ENCODE results near the gene PCBP3. TPM values are rescaled to one million over a fixed set of nuclear protein-coding genes. Genes with fewer than 3 reads are reported as not detected.
"Not testable (repeated sequence)": the region's sequence is repeated elsewhere in the genome, so short reads cannot be mapped to it uniquely, and the experiment has no call there.

The PCBP3 gene
- polyA plus RNA-seq, 1 donor from 2014 or later = 1.4 TPM

GRCh38 chr21:45709696-45710268 is 66.3 kb downstream of the PCBP3 start:
- no peaks in the 10 kb centered on the region for H3K36me3 Mint-ChIP-seq
- no peak overlapping the region for H3K27ac Mint-ChIP-seq
- H3K4me1 Mint-ChIP-seq = peaks cover 0 to 2% (median 0%) of the 10 kb centered on the region in 3 donors
- peaks cover 3 to 19% (median 4%) of the 10 kb centered on the region in 3 donors for H3K9me3 Mint-ChIP-seq
- H3K27me3 Mint-ChIP-seq = no peaks in the 10 kb centered on the region
- no peak overlapping the region for H3K4me3 Mint-ChIP-seq

- H3K4me1 Mint-ChIP-seq, H3K36me3 Mint-ChIP-seq, H3K27ac Mint-ChIP-seq, H3K27me3 Mint-ChIP-seq, H3K4me3 Mint-ChIP-seq: not testable (repeated sequence)
- H3K9me3 Mint-ChIP-seq = peaks cover 3 to 19% (median 4%) of the 10 kb centered on the region in 3 donors
These were observed 66.8 kb downstream of the PCBP3 start for GRCh38 chr21:45710306-45710705.

- Mint-ChIP-seq H3K4me1 (peaks cover 0 to under 1% (median 0%) of the 10 kb centered on the region in 3 donors), H3K4me3 (no peak overlapping the region), H3K27me3 (no peaks in the 10 kb centered on the region), H3K27ac (no peak overlapping the region), H3K36me3 (no peaks in the 10 kb centered on the region), H3K9me3 (peaks cover 4 to 19% (median 4%) of the 10 kb centered on the region in 3 donors)
These were observed 70.1 kb downstream of the PCBP3 start for GRCh38 chr21:45713613-45714012.

GRCh38 chr21:45715441-45715840 is 71.9 kb downstream of the PCBP3 start:
- Mint-ChIP-seq H3K4me1 (peaks cover 0 to 6% (median 1%) of the 10 kb centered on the region in 3 donors), H3K36me3 (no peaks in the 10 kb centered on the region), H3K9me3 (peaks cover 4 to 18% (median 4%) of the 10 kb centered on the region in 3 donors), H3K27me3 (peaks cover 5% of the 10 kb centered on the region), H3K4me3 (no peak overlapping the region), H3K27ac (no peak overlapping the region)

GRCh38 chr21:45718413-45718812 is 74.9 kb downstream of the PCBP3 start:
- H3K4me1 Mint-ChIP-seq = peaks cover 0 to 6% (median 1%) of the 10 kb centered on the region in 3 donors
- H3K4me3 Mint-ChIP-seq = no peak overlapping the region
- H3K36me3 Mint-ChIP-seq = no peaks in the 10 kb centered on the region
- H3K27ac Mint-ChIP-seq = no peak overlapping the region
- peaks cover under 1 to 3% (median 2%) of the 10 kb centered on the region in 3 donors for H3K9me3 Mint-ChIP-seq
- peaks cover 5% of the 10 kb centered on the region for H3K27me3 Mint-ChIP-seq

- peaks cover 5% of the 10 kb centered on the region for H3K27me3 Mint-ChIP-seq
These were observed 75.8 kb downstream of the PCBP3 start for GRCh38 chr21:45719177-45719802.

GRCh38 chr21:45720204-45720603 is 76.7 kb downstream of the PCBP3 start:
- not testable (repeated sequence) for H3K36me3 Mint-ChIP-seq, H3K27me3 Mint-ChIP-seq, H3K4me1 Mint-ChIP-seq, H3K27ac Mint-ChIP-seq, H3K4me3 Mint-ChIP-seq, H3K9me3 Mint-ChIP-seq

More at GRCh38 chr21:45719177-45719802, 75.8 kb downstream of the PCBP3 start:
- H3K4me3 Mint-ChIP-seq = no peak overlapping the region
- H3K4me1 Mint-ChIP-seq = peaks cover 0 to 7% (median 1%) of the 10 kb centered on the region in 3 donors
- no peaks in the 10 kb centered on the region for H3K36me3 Mint-ChIP-seq
- H3K27ac Mint-ChIP-seq = no peak overlapping the region
- peaks cover 0 to 3% (median 2%) of the 10 kb centered on the region in 3 donors for H3K9me3 Mint-ChIP-seq

GRCh38 chr21:45721671-45722070 is 78.1 kb downstream of the PCBP3 start:
- H3K4me3 Mint-ChIP-seq = peak overlapping the region in 1 of 4 donors; percentile 66
- no peak overlapping the region for H3K27ac Mint-ChIP-seq
- H3K4me1 Mint-ChIP-seq = peaks cover 0 to 8% (median 1%) of the 10 kb centered on the region in 3 donors
- peaks cover 5% of the 10 kb centered on the region for H3K27me3 Mint-ChIP-seq
- H3K9me3 Mint-ChIP-seq = peaks cover 0 to 1% (median 0%) of the 10 kb centered on the region in 3 donors
- no peaks in the 10 kb centered on the region for H3K36me3 Mint-ChIP-seq

GRCh38 chr21:45723049-45723958 is 79.8 kb downstream of the PCBP3 start:
- no peaks in the 10 kb centered on the region for H3K36me3 Mint-ChIP-seq
- H3K27ac Mint-ChIP-seq = no peak overlapping the region
- H3K9me3 Mint-ChIP-seq = peaks cover 0 to 1% (median 0%) of the 10 kb centered on the region in 3 donors
- H3K27me3 Mint-ChIP-seq = peaks cover 5% of the 10 kb centered on the region
- H3K4me1 Mint-ChIP-seq = peaks cover 0 to 8% (median 1%) of the 10 kb centered on the region in 3 donors
- H3K4me3 Mint-ChIP-seq = no peak overlapping the region

GRCh38 chr21:45724345-45724961 is 80.9 kb downstream of the PCBP3 start:
- H3K4me1 Mint-ChIP-seq = peaks cover 0 to 2% (median under 1%) of the 10 kb centered on the region in 3 donors
- no peak overlapping the region for H3K4me3 Mint-ChIP-seq
- H3K9me3 Mint-ChIP-seq = peaks cover 0 to 1% (median 0%) of the 10 kb centered on the region in 3 donors
- no peak overlapping the region for H3K27ac Mint-ChIP-seq
- no peaks in the 10 kb centered on the region for H3K27me3 Mint-ChIP-seq
- H3K36me3 Mint-ChIP-seq = no peaks in the 10 kb centered on the region

- Mint-ChIP-seq H3K9me3 (peaks cover 0 to 1% (median 0%) of the 10 kb centered on the region in 3 donors), H3K27ac (no peak overlapping the region), H3K4me3 (no peak overlapping the region), H3K27me3 (no peaks in the 10 kb centered on the region), H3K4me1 (peaks cover 0 to 2% (median 0%) of the 10 kb centered on the region in 3 donors), H3K36me3 (no peaks in the 10 kb centered on the region)
These were observed 81.7 kb downstream of the PCBP3 start for GRCh38 chr21:45724994-45725843.

- Mint-ChIP-seq H3K4me1 (peaks cover 0 to 2% (median 0%) of the 10 kb centered on the region in 3 donors), H3K9me3 (no peaks in the 10 kb centered on the region), H3K36me3 (no peaks in the 10 kb centered on the region), H3K4me3 (no peak overlapping the region), H3K27me3 (no peaks in the 10 kb centered on the region), H3K27ac (no peak overlapping the region)
These were observed 82.3 kb downstream of the PCBP3 start for GRCh38 chr21:45725844-45726200.

- Mint-ChIP-seq H3K36me3 (no peaks in the 10 kb centered on the region), H3K9me3 (no peaks in the 10 kb centered on the region), H3K27ac (no peak overlapping the region), H3K4me1 (peaks cover 0 to 2% (median 0%) of the 10 kb centered on the region in 3 donors), H3K27me3 (no peaks in the 10 kb centered on the region), H3K4me3 (no peak overlapping the region)
These were observed 82.9 kb downstream of the PCBP3 start for GRCh38 chr21:45726438-45726837.

- Mint-ChIP-seq H3K27ac (no peak overlapping the region), H3K36me3 (no peaks in the 10 kb centered on the region), H3K27me3 (no peaks in the 10 kb centered on the region), H3K4me3 (peak overlapping the region in 1 of 4 donors; percentile 61), H3K9me3 (peaks cover 0 to 4% (median 0%) of the 10 kb centered on the region in 3 donors), H3K4me1 (peaks cover 0 to 2% (median 0%) of the 10 kb centered on the region in 3 donors)
These were observed 83.9 kb downstream of the PCBP3 start for GRCh38 chr21:45727390-45727789.
